Frontal cortex (tissue), 4 donors: ENCODE data around the gene ERMN. TPM values are rescaled to one million over a fixed set of nuclear protein-coding genes. Genes with fewer than 3 reads are reported as not detected.
"Not testable (repeated sequence)": the region's sequence is repeated elsewhere in the genome, so short reads cannot be mapped to it uniquely, and the experiment has no call there.

ENCODE experiments used
- DNase-seq, 2 donors: peaks; one replicate each; pipeline ENCODE4 v3.0.0; 2012; ENCODE audit warnings: low spot score in 2 of 2
- FAIRE-seq: peaks from 2 replicates; lab custom pipeline; 2012; peaks lifted over from hg19 to GRCh38; lab: Jason Lieb, UNC
- total RNA-seq: library from RNA; depleted of rRNA; stranded (reverse); fragments of >200 nt; gene quantifications from one replicate; pipeline ENCODE4 v1.2.3, GENCODE V29; 2014
- donor health status: control.
- donor health status: control.
- donor health status: control.

The ERMN gene, protein sequence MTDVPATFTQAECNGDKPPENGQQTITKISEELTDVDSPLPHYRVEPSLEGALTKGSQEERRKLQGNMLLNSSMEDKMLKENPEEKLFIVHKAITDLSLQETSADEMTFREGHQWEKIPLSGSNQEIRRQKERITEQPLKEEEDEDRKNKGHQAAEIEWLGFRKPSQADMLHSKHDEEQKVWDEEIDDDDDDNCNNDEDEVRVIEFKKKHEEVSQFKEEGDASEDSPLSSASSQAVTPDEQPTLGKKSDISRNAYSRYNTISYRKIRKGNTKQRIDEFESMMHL
- total RNA-seq: under 0.01 TPM

DNA sequence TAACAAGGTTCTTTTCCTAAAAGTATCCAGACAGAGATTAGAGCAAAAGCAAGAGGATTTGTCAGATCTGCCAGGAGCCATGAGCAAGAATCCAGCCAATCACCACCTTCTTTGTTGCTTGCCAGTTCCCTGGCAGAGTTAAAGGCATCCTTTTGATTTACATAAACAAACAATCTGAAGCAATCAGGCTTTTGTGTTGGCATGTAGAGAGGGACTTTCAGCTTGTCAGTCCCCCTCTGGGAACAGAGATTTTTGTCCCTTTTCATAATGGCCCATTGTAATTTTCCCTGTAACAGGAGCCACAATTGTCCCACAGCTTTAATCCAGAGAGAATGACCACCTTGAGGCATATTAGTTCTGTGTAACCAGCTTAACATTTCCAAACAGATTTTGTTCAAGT, at the start of gene ERMN:
TSS of gene ERMN (minus strand) at position 39 of the 400 bp plus-strand sequence. CDS start 182 bp downstream, outside the sequence.
- peak; percentile 80 for FAIRE-seq
- peak; percentile 8 to 14 for DNase-seq

DNA sequence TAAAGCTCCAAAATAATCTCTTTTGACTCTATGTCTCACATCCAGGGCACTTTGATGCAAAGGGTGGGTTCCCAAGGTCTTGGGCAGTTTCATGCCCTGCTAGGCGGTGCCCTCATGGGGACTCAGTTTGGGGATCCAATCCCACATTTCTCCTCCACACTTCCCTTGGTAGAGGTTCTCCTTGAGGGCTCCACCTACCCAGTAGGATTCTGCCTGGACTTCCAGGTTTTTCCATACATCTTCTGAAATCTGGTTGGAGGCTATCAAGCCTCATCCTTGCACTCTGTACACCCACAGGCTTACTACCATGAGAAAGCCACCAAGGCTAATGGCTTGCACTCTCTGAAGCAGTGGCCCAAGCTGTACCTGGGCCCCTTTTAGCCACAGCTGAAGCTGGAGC, 49.8 kb upstream of the ERMN start:
- DNase-seq (no peak), FAIRE-seq (no peak)

DNA sequence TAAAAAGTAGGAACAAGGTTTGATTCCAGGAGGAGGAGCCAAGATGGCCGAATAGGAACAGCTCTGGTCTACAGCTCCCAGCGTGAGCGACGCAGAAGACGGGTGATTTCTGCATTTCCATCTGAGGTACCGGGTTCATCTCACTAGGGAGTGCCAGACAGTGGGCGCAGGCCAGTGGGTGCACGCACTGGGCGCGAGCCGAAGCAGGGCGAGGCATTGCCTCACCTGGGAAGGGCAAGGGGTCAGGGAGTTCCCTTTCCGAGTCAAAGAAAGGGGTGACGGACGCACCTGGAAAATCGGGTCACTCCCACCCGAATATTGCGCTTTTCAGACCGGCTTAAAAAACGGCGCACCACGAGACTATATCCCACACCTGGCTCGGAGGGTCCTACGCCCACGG, 42.9 kb upstream of the ERMN start:
- not testable (repeated sequence) for DNase-seq, FAIRE-seq

DNA sequence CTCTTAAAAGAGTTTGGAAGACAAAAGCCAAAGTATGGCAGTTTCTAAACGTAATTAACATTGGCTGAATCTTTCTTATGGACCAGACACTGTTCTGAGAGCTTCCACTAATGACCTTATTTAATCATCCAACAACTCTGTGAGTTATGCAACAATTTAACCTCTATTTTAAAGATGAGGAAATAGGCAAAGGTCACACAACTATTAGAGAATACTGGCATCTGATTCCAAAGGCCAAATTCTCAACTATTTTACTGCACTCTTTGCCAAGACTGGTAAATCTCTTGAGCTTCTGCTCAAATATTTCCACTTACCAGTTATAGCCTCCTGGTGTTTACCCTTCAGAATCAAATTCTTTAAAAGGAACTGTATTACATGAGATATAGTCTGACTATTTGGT, 42.1 kb upstream of the ERMN start:
- DNase-seq: no peak

DNA sequence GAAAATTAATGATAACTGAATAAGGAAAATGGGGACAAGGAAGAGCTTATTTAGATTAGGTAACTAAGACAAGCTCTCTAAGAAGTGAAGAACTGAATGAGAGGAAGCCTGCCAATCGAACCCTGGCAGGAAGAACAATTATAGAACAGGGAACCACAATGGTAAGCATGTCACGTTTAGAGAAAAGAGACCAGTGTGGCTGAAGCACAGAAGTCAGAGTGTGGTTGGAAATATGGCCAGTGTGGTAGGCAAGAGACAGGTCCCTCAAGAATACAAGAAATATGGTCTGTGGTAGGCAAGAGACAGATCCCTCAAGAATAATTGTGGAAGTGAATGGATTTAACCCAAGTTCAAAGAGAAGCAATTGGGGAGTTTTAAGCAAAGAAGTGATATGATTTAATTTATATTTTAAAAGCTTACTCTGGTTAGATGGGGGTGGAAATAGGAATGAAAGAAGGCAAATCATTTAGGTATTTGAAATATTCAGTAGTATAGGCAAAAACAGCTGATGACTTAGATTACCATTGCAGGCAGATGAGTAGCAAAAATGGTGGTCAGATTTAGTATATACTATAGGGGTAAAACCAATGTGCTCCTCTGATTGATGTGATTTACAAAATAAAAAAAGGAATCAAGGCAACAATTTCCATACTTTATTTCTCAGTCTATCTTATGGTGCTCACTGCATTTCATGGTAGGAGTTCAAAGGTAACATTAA, 38.8 kb upstream of the ERMN start:
- DNase-seq (no peak), FAIRE-seq (no peak)

More for the DNA sequence above, 42.1 kb upstream of the ERMN start:
- FAIRE-seq: no peak

DNA sequence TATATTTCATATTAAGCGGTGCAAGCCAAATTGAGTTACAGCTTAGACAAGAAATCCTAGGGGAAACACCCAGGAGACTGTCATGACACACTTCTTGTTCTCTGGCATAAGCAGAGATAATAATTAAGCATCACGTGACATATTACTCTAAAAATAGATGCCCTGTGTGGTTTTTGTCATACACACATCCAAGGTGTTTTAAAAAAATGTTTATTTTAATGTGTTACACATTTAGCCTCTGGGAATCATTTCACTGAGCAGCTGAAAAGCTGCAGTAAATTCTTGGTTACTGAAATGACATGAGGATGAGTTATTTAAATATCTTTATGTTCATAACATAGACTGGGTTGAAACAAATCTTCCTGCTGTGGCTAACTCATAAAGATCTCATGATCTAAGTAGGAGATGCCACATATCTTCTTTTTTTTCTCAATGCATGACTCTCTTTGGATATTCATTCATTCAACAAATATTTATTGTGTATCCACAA, 38.0 kb upstream of the ERMN start:
- FAIRE-seq: no peak

DNA sequence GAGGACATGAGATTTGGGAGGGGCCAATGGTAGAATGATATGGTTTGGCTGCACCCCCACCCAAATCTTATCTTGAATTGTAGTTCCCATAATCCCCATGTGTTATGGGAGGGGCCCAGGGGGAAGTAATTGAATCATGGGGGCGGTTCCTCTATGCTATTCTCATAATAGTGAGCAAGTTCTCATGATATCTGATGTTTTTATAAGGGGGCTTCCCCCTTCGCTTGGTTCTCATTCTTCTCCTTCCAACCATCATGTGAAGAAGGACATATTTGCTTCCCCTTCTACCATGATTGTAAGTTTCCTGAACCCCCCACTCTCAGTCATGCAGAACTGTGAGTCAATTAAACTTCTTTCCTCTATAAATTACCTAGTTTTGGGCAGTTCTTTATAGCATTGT, 37.0 kb upstream of the ERMN start:
- FAIRE-seq (no peak), DNase-seq (no peak)

More for the DNA sequence above, 38.0 kb upstream of the ERMN start:
- DNase-seq: no peak

DNA sequence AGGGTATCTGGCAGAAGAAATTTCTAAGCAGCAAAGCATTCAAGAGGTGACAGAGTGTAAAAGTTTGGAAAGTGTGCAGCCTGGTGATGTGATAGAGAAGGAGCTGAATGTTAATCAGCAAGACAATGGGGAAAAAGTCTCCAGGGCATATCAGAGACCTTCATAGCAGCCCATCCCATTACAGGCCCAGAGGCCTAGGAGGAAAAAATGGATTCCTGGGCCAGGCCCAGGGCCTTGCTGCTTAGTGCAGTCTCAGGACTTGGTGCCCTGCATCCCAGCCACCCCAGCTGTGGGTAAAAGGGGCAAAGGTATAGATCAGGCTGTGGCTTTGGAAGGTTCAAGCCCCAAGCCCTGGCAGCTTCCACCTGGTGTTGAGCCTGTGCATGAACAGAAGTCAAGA, 35.9 kb upstream of the ERMN start:
- FAIRE-seq (no peak), DNase-seq (no peak)

DNA sequence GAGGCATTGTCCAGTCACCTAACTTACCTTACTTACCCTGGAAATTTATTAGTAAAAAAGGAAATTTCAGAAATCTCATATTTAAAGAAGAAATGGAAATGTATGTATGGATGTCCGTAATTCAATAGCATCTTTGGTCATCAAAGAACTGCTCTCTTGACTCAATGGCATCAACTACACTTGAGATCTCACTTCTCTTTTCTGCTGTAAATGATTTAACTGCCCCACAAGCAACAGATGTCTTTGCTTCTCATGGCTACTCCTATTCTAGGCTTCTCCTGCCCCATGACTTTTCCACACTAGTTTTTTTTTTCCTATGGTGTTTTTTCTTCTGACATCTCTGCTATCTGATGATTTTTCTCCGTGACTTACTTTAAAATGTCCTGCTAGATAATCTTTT, 34.0 kb upstream of the ERMN start:
- no peak for DNase-seq
- FAIRE-seq: no peak

DNA sequence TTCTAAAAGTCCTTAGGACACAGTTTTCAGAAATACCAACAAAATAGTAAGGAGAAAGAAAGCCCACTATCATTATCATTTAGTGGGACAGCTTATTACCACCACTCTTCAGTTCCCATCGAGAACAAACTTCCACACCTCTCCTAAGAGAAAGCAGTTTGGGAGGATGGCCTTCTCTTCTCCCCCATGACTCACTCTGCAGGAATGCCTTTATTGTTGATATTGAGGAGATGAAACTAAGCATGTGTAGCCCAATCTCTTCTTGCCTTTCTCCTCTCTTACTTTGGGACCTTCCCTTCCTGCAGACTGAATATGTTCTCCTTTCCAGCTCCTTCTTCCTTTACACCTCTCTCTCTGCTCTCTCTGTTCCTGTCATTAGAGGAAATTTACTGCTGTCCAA, 30.0 kb upstream of the ERMN start:
- DNase-seq (no peak), FAIRE-seq (no peak)

DNA sequence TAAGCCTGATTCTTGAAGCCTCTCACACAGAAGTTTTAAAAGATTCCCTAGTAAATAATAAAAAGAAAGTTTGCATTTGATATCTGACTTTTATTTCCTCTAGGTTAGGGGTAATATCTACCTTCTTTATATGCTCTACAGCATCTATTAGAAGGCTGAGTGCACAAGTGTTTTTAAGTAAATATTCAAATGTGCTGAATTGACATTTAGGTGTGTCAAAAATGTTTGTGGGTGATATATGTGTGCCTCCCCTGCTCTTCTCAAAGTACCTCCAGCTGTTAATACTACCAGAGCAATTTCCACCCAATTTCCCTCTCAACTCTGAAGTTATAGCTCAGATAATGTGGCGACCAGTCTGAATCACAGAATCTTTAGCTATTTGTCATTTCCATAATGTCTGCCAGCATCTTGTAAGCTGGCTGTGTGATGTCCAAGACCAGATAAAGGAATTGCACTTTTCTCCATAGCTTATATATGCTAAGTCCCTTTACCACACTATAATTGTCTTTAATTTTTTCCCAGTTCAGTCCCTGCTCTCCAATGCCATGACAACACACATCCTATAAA, 24.4 kb upstream of the ERMN start:
- no peak for DNase-seq
- FAIRE-seq: no peak

DNA sequence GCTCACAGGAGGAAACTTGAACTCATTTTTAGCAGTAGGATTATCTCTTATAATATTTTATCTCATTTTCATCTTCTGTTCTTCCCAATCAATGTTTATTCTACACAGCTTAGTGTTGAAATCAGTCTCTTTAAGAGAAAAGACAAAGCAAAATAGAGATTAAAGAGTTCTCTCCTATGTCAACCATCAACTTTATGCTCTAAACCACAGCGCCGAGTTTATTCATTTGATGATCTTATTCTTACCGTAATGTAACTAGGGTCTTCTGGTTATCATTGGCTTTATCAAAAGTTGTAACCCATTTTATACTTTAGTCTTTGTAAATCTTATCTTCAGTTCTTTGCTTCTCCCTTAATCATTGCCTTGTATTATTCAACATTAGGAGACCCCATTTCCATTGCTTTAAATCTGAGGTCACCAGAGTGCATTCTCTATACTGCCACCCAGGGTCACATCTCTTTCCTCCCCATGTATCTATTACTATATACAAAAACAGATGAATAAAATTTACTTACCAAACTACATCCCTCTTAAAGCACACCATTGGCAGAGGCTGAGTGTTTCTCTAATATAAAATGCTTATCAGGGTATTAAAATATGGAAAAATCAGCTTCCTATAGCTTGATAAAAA, 22.8 kb upstream of the ERMN start:
- no peak for FAIRE-seq
- DNase-seq: no peak

DNA sequence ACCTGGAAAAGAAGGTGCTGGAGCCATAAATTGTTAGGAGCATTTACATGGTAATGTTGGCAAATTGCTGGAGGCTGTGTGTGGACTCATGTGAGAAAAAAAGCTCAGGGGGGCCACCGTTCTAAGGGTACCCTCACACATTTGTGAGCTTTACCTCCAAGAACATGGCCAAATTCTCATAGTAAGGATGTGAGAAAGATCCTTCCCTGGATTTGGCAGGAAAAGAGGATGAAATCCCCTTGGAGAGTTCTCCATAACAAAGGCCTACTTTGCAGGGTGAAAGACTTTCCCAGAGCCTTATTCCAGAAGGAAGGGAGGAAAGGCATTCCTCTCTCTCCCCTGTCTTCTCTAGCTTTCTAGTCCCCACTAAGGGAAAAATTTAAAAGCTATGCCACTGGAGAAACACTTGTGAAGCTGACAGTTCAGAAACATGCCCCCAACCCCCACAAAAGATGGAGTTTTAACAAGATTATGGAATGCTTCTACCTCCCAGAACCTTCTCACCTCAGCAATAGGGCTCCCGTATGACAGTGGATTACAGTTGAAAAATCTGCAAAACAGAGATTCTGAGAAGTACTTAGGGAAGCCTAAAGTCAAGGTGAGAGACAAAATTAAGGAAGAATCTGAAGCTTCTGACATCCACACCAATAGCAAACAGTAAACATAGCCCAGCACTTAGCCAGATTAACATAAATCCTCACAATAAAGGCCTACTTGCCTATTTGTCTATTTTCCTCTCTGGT, 20.2 kb upstream of the ERMN start:
- FAIRE-seq (no peak), DNase-seq (no peak)

DNA sequence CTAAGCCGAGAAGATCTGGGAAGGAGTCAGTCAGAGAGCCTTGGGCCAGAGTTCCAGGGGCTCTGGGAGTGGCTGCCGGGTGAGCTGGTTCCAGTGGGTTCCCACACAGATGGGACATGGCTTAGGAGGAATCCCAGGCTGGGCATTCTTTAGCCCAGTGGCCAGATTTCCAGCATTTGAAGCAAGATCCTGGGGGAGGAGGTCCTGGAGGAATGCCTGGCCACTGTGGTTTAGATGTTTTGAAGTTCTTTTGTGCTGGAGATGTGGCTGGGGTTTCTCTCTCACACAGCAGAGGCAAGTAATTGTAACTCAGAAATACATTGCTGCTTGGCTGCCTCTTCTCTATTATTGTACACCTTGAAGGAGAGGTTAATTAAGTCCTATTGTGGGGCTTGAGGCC, 15.8 kb upstream of the ERMN start:
- FAIRE-seq, DNase-seq: not testable (repeated sequence)

DNA sequence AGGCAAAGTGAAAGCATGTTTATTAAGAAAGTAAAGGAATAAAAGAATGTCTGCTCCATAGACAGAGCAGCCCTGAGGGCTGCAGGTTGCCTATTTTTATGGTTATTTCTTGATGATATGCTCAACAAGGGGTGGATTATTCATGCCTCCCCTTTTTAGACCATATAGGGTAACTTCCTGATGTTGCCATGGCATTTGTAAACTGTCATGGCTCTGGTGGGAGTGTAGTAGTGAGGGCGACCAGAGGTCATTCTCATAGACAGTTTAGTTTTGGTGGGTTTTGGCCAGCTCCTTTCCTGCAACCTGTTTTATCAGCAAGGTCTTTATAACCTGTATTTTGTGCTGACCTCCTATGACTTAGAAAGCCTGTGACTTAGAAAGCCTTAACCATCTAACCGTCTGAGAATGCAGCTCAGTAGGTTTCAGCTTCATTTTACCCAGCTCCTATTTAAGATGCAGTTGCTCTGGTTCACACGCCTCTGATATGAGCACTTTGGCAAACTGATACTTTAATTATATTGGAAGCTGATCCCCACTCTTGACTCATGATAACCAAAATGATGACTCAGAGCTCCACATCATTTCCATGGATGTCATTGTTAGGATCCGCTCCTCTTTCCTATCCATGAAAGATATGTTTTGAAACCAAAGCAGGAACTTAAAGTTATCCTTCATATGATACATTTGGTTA, 14.5 kb upstream of the ERMN start:
- DNase-seq: no peak
- FAIRE-seq: no peak

DNA sequence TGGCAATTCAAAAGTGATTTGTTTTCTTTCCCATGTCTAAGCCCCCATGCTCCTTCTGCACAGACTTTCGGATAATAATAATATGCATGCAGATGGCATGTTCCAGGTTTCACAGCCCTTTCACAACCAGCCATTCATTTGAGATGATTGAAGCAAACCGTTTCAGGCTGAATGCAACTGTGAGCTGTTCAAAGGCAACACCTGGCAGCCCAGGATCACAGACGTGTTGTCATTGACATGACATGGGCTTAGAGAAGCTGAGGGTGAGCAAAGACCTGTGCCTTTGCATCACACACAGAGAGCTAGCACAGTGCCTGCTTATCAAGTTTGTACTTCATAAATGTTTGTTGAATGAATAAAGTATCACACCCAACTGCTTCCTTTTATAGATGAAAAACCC, 12.4 kb upstream of the ERMN start:
- DNase-seq (no peak), FAIRE-seq (no peak)

DNA sequence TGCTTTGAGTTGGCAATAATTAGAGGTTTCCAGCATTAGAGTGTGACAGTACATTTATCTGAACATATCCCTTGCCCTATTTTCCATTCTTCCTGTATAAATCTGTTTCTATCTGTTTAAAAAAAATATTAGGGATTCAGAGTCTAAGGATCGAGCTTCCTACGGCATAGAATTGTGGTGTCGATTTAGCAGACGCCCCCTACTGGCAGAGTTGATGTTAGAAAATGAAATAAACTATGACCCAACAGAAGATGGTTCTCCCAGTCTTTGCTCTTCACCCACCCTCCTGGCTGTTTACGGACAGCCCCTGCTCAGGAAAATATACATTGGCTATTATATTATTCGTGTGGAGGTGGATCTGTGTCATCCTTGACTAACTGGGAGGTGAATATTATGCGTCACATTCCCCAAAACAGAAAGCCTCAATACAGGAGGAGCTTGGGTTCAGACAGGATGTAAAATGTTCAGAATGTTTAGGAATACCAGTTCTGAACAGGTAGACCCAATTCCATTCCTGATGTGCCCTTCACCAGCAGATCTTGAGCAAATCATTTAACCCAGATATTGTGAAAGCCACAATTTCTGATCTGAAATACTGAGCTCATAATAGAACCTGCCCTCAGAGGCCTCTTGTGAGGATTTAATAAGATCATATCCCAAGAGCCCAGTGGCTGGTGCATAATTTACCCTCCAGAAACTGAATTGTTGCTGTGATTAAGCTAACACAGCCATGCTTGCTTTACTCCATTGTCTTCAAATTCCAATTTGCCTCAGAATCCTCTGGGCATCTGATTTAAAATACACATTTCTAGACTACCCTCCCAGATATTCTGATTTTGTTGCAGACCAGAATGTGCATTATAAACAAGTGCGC, 10.8 kb upstream of the ERMN start:
- no peak for DNase-seq
- no peak for FAIRE-seq

DNA sequence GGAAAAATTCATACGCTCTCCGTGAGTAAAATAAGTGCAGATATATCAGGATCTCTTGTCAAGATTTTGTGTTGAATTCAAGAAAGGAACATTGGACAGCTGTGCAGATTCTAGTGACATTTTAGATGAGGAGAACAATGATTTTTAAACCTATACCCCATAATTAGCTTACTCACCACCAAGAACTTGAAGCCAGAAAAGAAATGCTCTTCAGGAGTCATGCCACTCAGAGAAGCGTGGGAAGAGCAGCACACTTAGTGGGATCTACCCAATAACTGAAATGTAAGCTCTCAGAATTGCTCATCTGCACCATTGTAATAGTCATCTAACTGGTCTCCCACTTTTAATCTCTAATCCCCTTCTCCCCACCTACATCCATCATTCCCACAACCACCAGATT, 9.2 kb upstream of the ERMN start:
- FAIRE-seq (no peak), DNase-seq (no peak)
